A549 treated with AZD2906 at 1 μM for 4 hours (cell line): Measurements from ENCODE around the gene EEF2. TPM values are rescaled to one million over a fixed set of nuclear protein-coding genes. Genes with fewer than 3 reads are reported as not detected.

Experiments
- total RNA-seq: library from RNA; stranded (reverse); fragments of 200-300 nt; extraction: Qiagen RNA extraction; gene quantifications from 5 replicates; pipeline ENCODE4 v1.2.3, GENCODE V29; 2022

EEF2 gene
- 919 to 1,074 TPM (median 1,044 TPM) in 5 replicates for total RNA-seq

GRCh38 chr19:3984908-3985642 is at the start of gene EEF2:
Gene EEF2 (minus strand): TSS chr19:3985463. CDS start chr19:3985380, 83 bp downstream.

DNA sequence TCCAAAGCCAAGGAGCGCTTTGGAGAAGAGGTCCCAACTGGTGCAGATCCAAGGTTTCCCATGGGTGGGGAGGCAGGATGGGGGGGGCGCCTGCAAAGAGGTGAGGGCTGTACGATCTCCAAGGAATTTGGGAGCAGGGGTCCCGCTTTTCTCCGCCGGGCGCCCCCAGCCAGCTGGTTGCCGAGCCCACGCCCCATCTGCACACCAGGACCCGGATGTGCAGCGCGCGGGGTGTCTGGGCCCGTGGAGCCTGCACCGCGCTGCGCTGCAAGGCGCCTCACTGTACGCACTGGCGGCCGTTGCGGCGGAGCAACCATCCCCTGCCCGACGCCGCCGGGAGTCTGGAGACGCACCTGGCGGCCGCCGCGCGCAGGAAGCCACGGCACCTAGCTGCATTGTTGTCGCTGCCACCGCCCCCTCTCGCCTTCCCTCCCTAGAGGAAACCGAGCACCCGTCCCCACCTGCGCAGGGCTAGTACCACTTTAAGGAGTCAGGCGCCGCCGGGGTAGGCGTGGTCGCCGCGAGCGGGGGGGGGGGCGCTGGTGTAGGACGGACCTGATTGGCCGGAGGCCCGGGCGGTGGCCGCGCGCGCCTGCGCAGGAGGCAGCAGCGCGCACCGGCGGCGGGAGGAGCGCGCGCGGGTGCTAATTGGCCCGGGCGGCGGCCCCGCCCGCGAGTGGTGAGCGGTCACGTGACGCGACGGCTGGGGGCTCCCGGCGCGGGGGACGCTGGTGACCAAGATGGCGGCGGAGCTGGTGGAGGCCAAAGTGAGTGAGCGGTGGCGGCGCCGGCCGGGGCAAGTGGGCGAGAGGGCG is 22.0 kb upstream of the EEF2 start, which contains the start of gene PIAS4:
Gene PIAS4 (plus strand): TSS at position 716 of the 815 bp plus-strand sequence. CDS start 25 bp downstream, at position 741.

GRCh38 chr19:3970808-3971598 is 14.3 kb downstream of the EEF2 start, which contains the start of gene DAPK3:
Gene DAPK3 (minus strand): TSS chr19:3971099. CDS start chr19:3969735, 1,364 bp downstream.

DNA sequence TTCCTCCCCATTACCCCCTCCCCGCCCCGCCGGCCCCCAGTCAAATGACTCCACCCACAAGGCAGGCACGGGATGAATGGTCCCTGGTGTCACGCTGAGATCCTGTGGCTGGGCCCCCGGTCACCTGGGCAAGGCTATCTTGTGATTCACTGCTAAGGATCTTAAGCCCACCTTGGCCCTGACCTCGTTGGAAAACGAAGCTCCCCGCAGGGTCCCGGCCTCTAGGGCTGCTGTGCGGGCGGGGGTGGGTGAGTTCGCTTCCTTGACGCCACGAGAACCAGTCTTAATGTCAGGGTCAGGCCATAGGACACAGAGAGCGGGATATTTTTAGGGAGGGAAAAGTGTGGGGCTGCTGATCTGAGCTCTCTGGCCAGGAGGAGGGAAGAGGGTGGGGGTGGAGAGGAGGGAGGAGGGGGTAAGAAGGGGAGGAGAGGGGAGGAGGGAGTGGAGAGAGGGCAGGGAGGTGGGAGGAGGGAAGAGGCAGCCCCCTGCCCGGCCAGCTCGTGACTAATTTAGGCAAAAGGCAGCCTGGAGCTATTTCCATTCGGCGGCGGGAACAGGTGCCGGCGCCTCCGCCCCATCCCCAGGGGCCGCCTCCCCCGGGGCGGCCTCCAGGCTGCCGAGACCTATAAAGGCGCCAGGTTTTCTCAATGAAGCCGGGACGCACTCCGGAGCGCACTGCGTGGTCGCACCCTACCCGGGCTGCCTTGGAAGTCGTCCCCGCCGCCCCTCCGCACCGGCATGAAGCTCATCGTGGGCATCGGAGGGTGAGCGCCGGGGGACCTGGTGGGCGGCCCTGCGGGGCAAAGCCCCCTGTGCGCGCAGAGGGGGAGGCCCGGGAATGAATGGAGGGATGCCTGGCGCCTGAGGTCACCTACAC is 52.1 kb downstream of the EEF2 start, which contains the start of gene NMRK2:
Gene NMRK2 (plus strand): TSS at position 139 of the 880 bp plus-strand sequence. CDS start 603 bp downstream, at position 742.

Other genes with a start within 250 kb of the EEF2 start
- 7.7 to 11.8 TPM (median 10.1 TPM) in 5 replicates for gene APBA3, start 223.8 kb downstream of the EEF2 start, total RNA-seq
- gene MRPL54, start 222.8 kb downstream of the EEF2 start, total RNA-seq, result 60.9 to 76.7 TPM (median 62.8 TPM) in 5 replicates
- not detected in 5 replicates for gene RAX2, start 213.2 kb downstream of the EEF2 start, total RNA-seq
- gene MATK, start 199.1 kb downstream of the EEF2 start, total RNA-seq, result 0.73 to 1.8 TPM (median 1.3 TPM) in 5 replicates
- gene ZFR2, start 116.4 kb downstream of the EEF2 start, total RNA-seq, result 0.09 to 0.45 TPM (median 0.11 TPM) in 5 replicates
- gene ATCAY, start 104.8 kb downstream of the EEF2 start, total RNA-seq, result 0.07 to 0.13 TPM (median 0.09 TPM) in 4 of 5 replicates, not detected in the other
- not detected in 5 replicates for gene NMRK2, start 52.4 kb downstream of the EEF2 start, total RNA-seq
- 44.3 to 47.3 TPM (median 45.1 TPM) in 5 replicates for gene DAPK3, start 14.4 kb downstream of the EEF2 start, total RNA-seq
- 14.6 to 17.5 TPM (median 15.7 TPM) in 5 replicates for gene PIAS4, start 22.3 kb upstream of the EEF2 start, total RNA-seq
- gene ZBTB7A, start 81.4 kb upstream of the EEF2 start, total RNA-seq, result 16.8 to 24.8 TPM (median 23.4 TPM) in 5 replicates
- 120 to 196 TPM (median 177 TPM) in 5 replicates for gene MAP2K2, start 138.7 kb upstream of the EEF2 start, total RNA-seq
- gene CREB3L3, start 168.2 kb upstream of the EEF2 start, total RNA-seq, result 0.08 to 0.15 TPM (median 0.11 TPM) in 5 replicates
- gene SIRT6, start 197.1 kb upstream of the EEF2 start, total RNA-seq, result 26.8 to 40.9 TPM (median 35.5 TPM) in 5 replicates
- 0.17 to 0.29 TPM (median 0.24 TPM) in 5 replicates for gene ANKRD24, start 197.2 kb upstream of the EEF2 start, total RNA-seq
- 2.5 to 4.9 TPM (median 3.1 TPM) in 5 replicates for gene EBI3, start 244.1 kb upstream of the EEF2 start, total RNA-seq